Panc1 (cell line): ENCODE data around the gene TBC1D22A.

Experiments used
- POLR2AphosphoS5 ChIP-seq: IDR thresholded peaks from 2 replicates; pipeline ENCODE4 v1.6.1; 2012; ENCODE audit warnings: mild to moderate bottlenecking, low read depth, low read length, moderate library complexity
- REST ChIP-seq, 2 experiments: IDR thresholded peaks; 2 replicates each; pipeline ENCODE4 v1.6.1; 2011 to 2012; ENCODE audit warnings: low read depth in 2 of 2, control low read depth in 1 of 2, low read length in 1 of 2, mild to moderate bottlenecking in 1 of 2, moderate library complexity in 1 of 2; ENCODE audit not compliant: insufficient read depth in 1 of 2
- SIN3A ChIP-seq: IDR thresholded peaks from 2 replicates; pipeline ENCODE4 v1.6.1; 2012; ENCODE audit warnings: low read depth, mild to moderate bottlenecking, low read length, moderate library complexity, borderline replicate concordance; ENCODE audit not compliant: insufficient read depth
- TCF7L2 ChIP-seq: IDR thresholded peaks from 2 replicates; pipeline ENCODE4 v1.6.1; 2011; ENCODE audit warnings: mild to moderate bottlenecking, low read depth, low read length, inconsistent platforms
- TF ChIP-seq, protein P1 (sequence below): fragments of 450-650 bp; IDR thresholded peaks from 2 replicates; pipeline ENCODE4 v1.5.1; 2017; ENCODE audit warnings: mild to moderate bottlenecking

DNA sequence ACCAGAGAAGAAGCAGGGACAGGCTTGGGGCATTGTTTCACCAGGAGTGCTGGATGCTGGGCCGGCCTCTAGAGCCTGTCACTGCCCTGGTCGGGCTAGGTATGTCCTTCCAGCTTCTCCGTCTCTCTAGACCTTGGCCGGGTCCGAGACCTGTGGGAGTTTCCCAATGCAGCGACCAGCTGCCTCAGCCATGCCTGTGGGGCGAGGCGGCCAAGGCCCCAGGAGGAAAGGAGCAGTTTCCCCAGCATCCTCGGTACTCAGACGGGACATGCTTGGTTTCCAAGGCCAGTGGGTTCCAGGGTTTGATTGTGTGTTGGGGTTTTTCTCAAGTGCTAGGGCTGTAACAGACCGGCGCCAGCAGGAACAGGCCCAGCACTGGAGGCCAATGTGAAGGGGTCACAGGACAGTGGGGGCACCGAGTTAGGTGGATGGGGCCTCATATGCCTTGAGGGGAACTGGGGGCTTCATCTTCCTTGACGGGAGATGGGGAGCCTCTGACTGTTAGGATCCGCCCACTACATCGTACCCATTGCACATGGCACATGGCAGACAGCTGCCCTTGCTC, 339.0 kb downstream of the TBC1D22A start:
- TF ChIP-seq, protein P1, sequence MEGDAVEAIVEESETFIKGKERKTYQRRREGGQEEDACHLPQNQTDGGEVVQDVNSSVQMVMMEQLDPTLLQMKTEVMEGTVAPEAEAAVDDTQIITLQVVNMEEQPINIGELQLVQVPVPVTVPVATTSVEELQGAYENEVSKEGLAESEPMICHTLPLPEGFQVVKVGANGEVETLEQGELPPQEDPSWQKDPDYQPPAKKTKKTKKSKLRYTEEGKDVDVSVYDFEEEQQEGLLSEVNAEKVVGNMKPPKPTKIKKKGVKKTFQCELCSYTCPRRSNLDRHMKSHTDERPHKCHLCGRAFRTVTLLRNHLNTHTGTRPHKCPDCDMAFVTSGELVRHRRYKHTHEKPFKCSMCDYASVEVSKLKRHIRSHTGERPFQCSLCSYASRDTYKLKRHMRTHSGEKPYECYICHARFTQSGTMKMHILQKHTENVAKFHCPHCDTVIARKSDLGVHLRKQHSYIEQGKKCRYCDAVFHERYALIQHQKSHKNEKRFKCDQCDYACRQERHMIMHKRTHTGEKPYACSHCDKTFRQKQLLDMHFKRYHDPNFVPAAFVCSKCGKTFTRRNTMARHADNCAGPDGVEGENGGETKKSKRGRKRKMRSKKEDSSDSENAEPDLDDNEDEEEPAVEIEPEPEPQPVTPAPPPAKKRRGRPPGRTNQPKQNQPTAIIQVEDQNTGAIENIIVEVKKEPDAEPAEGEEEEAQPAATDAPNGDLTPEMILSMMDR, result no peak
- TF ChIP-seq POLR2AphosphoS5, result no peak
- no peak for TF ChIP-seq REST (IDR thresholded peaks at IDR 0.05; ENCODE audit: insufficient read depth in 1 of 2, low read depth in 2 of 2, low read length in 1 of 2)
- TF ChIP-seq SIN3A, result no peak
- TF ChIP-seq TCF7L2, result no peak
